Measurements from ENCODE around the gene IL17RA.
A peak's percentile ranks its signal among the peaks of the same experiment; 100 is the strongest.

IL17RA gene

GRCh38 chr22:17157714-17158113 lies 72.9 kb downstream of the IL17RA start:
- DNase-seq (ENCODE audit: low read depth): no peak

- DNase-seq (ENCODE audit: low read depth): no peak
These were observed 73.4 kb downstream of the IL17RA start for GRCh38 chr22:17158176-17158567.

- peak; percentile 54 for DNase-seq (ENCODE audit: low read depth)
These were observed 74.0 kb downstream of the IL17RA start, which contains the start of gene HDHD5 for GRCh38 chr22:17158568-17159503. Gene HDHD5, minus strand, starts transcription at chr22:17159277. Its CDS starts 26 bp downstream, at chr22:17159251.

- DNase-seq (ENCODE audit: low read depth): no peak
These were observed 74.7 kb downstream of the IL17RA start for GRCh38 chr22:17159504-17159951.

- no peak for DNase-seq (ENCODE audit: low read depth)
These were observed 77.2 kb downstream of the IL17RA start for GRCh38 chr22:17161991-17162390.

- DNase-seq (ENCODE audit: low read depth): no peak
These were observed 77.9 kb downstream of the IL17RA start for GRCh38 chr22:17162731-17163130.

- no peak for DNase-seq (ENCODE audit: low read depth)
These were observed 79.7 kb downstream of the IL17RA start for GRCh38 chr22:17164392-17165024.

Data from HS-27A (cell line).